Activated effector memory CD4-positive, alpha-beta T cell treated with Interleukin-2 at 50 U/mL for 16 hours (primary cell): ENCODE data around the gene SULT2B1.
"Not testable (repeated sequence)": the region's sequence is repeated elsewhere in the genome, so short reads cannot be mapped to it uniquely, and the experiment has no call there.

Source experiments
- DNase-seq: peaks from one replicate; pipeline ENCODE4 v3.0.0-alpha.2; 2020

Gene SULT2B1

GRCh38 chr19:48561412-48561811 lies 9.4 kb downstream of the SULT2B1 start:
- DNase-seq = no peak

GRCh38 chr19:48565090-48565489 lies 13.1 kb downstream of the SULT2B1 start:
- no peak for DNase-seq

GRCh38 chr19:48568345-48568886 lies 16.4 kb downstream of the SULT2B1 start:
- no peak for DNase-seq

GRCh38 chr19:48569814-48570213 lies 17.8 kb downstream of the SULT2B1 start:
- DNase-seq = no peak

GRCh38 chr19:48571378-48572162 lies 19.6 kb downstream of the SULT2B1 start:
- DNase-seq = no peak

- DNase-seq = no peak
Measured at GRCh38 chr19:48573163-48573505, 21.2 kb downstream of the SULT2B1 start.

GRCh38 chr19:48575931-48576622 lies 24.1 kb downstream of the SULT2B1 start:
- no peak for DNase-seq

GRCh38 chr19:48577908-48578307 lies 25.9 kb downstream of the SULT2B1 start:
- DNase-seq = not testable (repeated sequence)

- no peak for DNase-seq
Measured at GRCh38 chr19:48578891-48579290, 26.9 kb downstream of the SULT2B1 start.

- DNase-seq = no peak
Measured at GRCh38 chr19:48582168-48582567, 30.2 kb downstream of the SULT2B1 start.

GRCh38 chr19:48587387-48587786 lies 35.4 kb downstream of the SULT2B1 start:
- no peak for DNase-seq

- peak; percentile 73 for DNase-seq
Measured at GRCh38 chr19:48588670-48589401, 36.9 kb downstream of the SULT2B1 start.

- no peak for DNase-seq
Measured at GRCh38 chr19:48591021-48591420, 39.0 kb downstream of the SULT2B1 start.

GRCh38 chr19:48595171-48595570 lies 43.2 kb downstream of the SULT2B1 start:
- no peak for DNase-seq

GRCh38 chr19:48595833-48596232 lies 43.9 kb downstream of the SULT2B1 start:
- DNase-seq = no peak

GRCh38 chr19:48596237-48596636 lies 44.3 kb downstream of the SULT2B1 start:
- DNase-seq = no peak

GRCh38 chr19:48596679-48597465 lies 44.9 kb downstream of the SULT2B1 start:
- peak; percentile 45 for DNase-seq

GRCh38 chr19:48598996-48599700 lies 47.2 kb downstream of the SULT2B1 start:
- no peak for DNase-seq

- DNase-seq = no peak
Measured at GRCh38 chr19:48600679-48601417, 48.9 kb downstream of the SULT2B1 start.

- no peak for DNase-seq
Measured at GRCh38 chr19:48603001-48603400, 51.0 kb downstream of the SULT2B1 start.

GRCh38 chr19:48603449-48603848 lies 51.5 kb downstream of the SULT2B1 start:
- no peak for DNase-seq
